Measurements from ENCODE around the gene HCFC1. TPM values are rescaled to one million over a fixed set of nuclear protein-coding genes. Genes with fewer than 3 reads are reported as not detected.

Gene HCFC1
- polyA plus RNA-seq, 1 of the 3 experiments (the other 2 are of a cell fraction) = 9.5 TPM

DNA sequence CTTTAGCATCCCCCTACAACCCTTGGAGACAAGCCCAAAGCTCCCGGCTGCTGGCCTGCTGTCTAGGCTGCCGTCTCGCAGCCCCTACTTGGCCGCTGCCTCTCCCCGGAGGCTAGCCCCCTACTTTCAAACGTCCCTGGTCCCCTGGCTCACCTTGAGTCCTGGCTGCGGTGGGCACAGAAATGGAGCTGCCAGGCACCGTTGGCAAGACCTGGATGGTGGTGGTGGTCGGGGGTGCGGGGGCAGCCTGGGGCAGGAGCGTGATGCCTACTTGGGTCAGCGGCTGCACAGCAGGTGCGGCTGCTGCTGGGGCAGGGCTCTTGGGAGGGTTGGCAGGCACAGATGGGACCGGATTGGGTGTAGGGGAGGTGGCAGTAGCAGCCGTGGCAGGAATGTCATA is 12.0 kb downstream of the HCFC1 start:
- Histone ChIP-seq H3K79me2 (ENCODE audit: insufficient read depth) (peaks cover 26% of the 10 kb centered on the region), H3K27ac (ENCODE audit: low read depth in 2 of 2, low read length in 1 of 2) (no peak overlapping the region), H3K4me2 (no peak overlapping the region), H3K9ac (no peak overlapping the region), H3K9me3 (no peaks in the 10 kb centered on the region), H3K4me3 (ENCODE audit: low read depth in 2 of 2, low read length in 1 of 2) (no peak overlapping the region), H3K9me2 (no peaks in the 10 kb centered on the region), H3K36me3 (replicated peaks in 1 of 2; ENCODE audit: control insufficient read depth in 1 of 2, insufficient read depth in 2 of 2, low read length in 1 of 2) (peaks cover 12 to 99% of the 10 kb centered on the region in 2 experiments), H3F3A (replicated peaks; ENCODE audit: insufficient read depth) (no peaks in the 10 kb centered on the region), H3K27me3 (ENCODE audit: insufficient read depth) (no peaks in the 10 kb centered on the region), H2AFZ (ENCODE audit: low read depth) (no peak overlapping the region), H4K20me1 (ENCODE audit: insufficient read depth) (peaks cover 33% of the 10 kb centered on the region), H3K4me1 (ENCODE audit: control insufficient read depth in 1 of 2, insufficient read depth in 2 of 2, low read depth in 1 of 2, low read length in 1 of 2) (no peaks in the 10 kb centered on the region)
- ChIA-PET CTCF (interaction anchor here (3.6 kb wide), 1 partner anchor 12 kb away, joined by 21 read pairs; no protein-coding TSS in a partner anchor), POLR2A (no interaction called here)
- DNase-seq = no peak
- whole genome bisulfite sequencing (ENCODE audit: low lambda C conversion rate) = 97% methylated on average over 15 of the region's 15 CpGs
- TF ChIP-seq, protein P1, sequence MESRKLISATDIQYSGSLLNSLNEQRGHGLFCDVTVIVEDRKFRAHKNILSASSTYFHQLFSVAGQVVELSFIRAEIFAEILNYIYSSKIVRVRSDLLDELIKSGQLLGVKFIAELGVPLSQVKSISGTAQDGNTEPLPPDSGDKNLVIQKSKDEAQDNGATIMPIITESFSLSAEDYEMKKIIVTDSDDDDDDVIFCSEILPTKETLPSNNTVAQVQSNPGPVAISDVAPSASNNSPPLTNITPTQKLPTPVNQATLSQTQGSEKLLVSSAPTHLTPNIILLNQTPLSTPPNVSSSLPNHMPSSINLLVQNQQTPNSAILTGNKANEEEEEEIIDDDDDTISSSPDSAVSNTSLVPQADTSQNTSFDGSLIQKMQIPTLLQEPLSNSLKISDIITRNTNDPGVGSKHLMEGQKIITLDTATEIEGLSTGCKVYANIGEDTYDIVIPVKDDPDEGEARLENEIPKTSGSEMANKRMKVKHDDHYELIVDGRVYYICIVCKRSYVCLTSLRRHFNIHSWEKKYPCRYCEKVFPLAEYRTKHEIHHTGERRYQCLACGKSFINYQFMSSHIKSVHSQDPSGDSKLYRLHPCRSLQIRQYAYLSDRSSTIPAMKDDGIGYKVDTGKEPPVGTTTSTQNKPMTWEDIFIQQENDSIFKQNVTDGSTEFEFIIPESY (IDR thresholded peaks at IDR 0.05; ENCODE audit: borderline replicate concordance, low read depth) = no peak
- TF ChIP-seq RFX5 (IDR thresholded peaks at IDR 0.05; ENCODE audit: low read length) = no peak
- TF ChIP-seq FOXJ3 (CRISPR knock-in tag; IDR thresholded peaks at IDR 0.05) = no peak
- no peak for TF ChIP-seq IRF3 (IDR thresholded peaks at IDR 0.05; ENCODE audit: low read depth, low read length)
- TF ChIP-seq MAX (IDR thresholded peaks at IDR 0.05; ENCODE audit: low read depth) = no peak
- TF ChIP-seq TAF1 (IDR thresholded peaks at IDR 0.05; ENCODE audit: borderline replicate concordance, low read depth, low read length) = no peak
- TF ChIP-seq EP300 (IDR thresholded peaks at IDR 0.05; ENCODE audit: borderline replicate concordance in 1 of 2, low read depth in 1 of 2, low read length in 1 of 2) = no peak
- TF ChIP-seq FOSL2 (IDR thresholded peaks at IDR 0.05; ENCODE audit: borderline replicate concordance, low read depth) = no peak
- TF ChIP-seq YY1 (IDR thresholded peaks at IDR 0.05; ENCODE audit: low read depth) = no peak
- no peak for TF ChIP-seq RAD21 (IDR thresholded peaks at IDR 0.05; ENCODE audit: low read length)
- TF ChIP-seq ELF1 (IDR thresholded peaks at IDR 0.05) = no peak
- TF ChIP-seq MEF2A (IDR thresholded peaks at IDR 0.05; ENCODE audit: borderline replicate concordance, low read depth) = no peak

- no peaks in the 10 kb centered on the region; a peak in 1 of 4 replicates for H3K4me1 ChIP-seq (ENCODE audit: control insufficient read depth in 1 of 2, insufficient read depth in 2 of 2, low read depth in 1 of 2, low read length in 1 of 2)
- TF ChIP-seq ELF1 (IDR thresholded peaks at IDR 0.05) = no peak
- no peak overlapping the region for H2AFZ ChIP-seq (ENCODE audit: low read depth)
- peaks cover 22% of the 10 kb centered on the region; the same call in 1 of the 2 replicates for H4K20me1 ChIP-seq (ENCODE audit: insufficient read depth)
- WGBS (ENCODE audit: low lambda C conversion rate) = 100% methylated on average over 4 of the region's 14 CpGs
- H3K4me3 ChIP-seq (ENCODE audit: low read depth in 2 of 2, low read length in 1 of 2) = no peak overlapping the region
- H3K9ac ChIP-seq = no peak overlapping the region
- DNase-seq = no peak
- no peaks in the 10 kb centered on the region for H3F3A ChIP-seq (replicated peaks; ENCODE audit: insufficient read depth)
- no peak overlapping the region for H3K27ac ChIP-seq (ENCODE audit: low read depth in 2 of 2, low read length in 1 of 2)
- ChIA-PET POLR2A (no interaction called here), CTCF (interaction anchor here (1.2 to 3.6 kb wide), 4 partner anchors 10 to 195 kb away, joined by 4 to 21 read pairs (median 6); partner anchors contain the start of gene PLXNB3)
- peaks cover 15% of the 10 kb centered on the region; the same call in 1 of the 2 replicates for H3K79me2 ChIP-seq (ENCODE audit: insufficient read depth)
- H3K9me3 ChIP-seq = no peaks in the 10 kb centered on the region
- no peaks in the 10 kb centered on the region for H3K27me3 ChIP-seq (ENCODE audit: insufficient read depth)
- no peak overlapping the region for H3K4me2 ChIP-seq
- peaks cover 6 to 100% of the 10 kb centered on the region in 2 experiments for H3K36me3 ChIP-seq (replicated peaks in 1 of 2; ENCODE audit: control insufficient read depth in 1 of 2, insufficient read depth in 2 of 2, low read length in 1 of 2)
- no peaks in the 10 kb centered on the region for H3K9me2 ChIP-seq
Observed at GRCh38 chrX:153958605-153959004, 13.0 kb downstream of the HCFC1 start.
